Hematopoietic multipotent progenitor cell treated with erythropoietin and hydrocortisone succinate and interleukin-3 and kit ligand, for 6 days (in vitro differentiated cells): ENCODE measurements around the gene NRAS.

Source experiments
- DNase-seq: peaks from one replicate; pipeline ENCODE4 v3.0.0-alpha.2; 2015

Gene NRAS

GRCh38 chr1:114725230-114725629, 8.7 kb upstream of the NRAS start:
- no peak for DNase-seq

GRCh38 chr1:114723915-114724314, 7.3 kb upstream of the NRAS start:
- no peak for DNase-seq

GRCh38 chr1:114723457-114723856, 6.9 kb upstream of the NRAS start:
- no peak for DNase-seq

GRCh38 chr1:114720492-114720891, 3.9 kb upstream of the NRAS start:
- DNase-seq, result no peak

GRCh38 chr1:114719424-114719787, 2.8 kb upstream of the NRAS start:
- DNase-seq, result no peak

GRCh38 chr1:114718661-114719423, 2.3 kb upstream of the NRAS start:
- DNase-seq, result no peak

- no peak for DNase-seq
These were observed 643 bp downstream of the NRAS start for GRCh38 chr1:114715952-114716303.

GRCh38 chr1:114712977-114713376, 3.6 kb downstream of the NRAS start:
- DNase-seq, result no peak

- no peak for DNase-seq
These were observed 6.2 kb downstream of the NRAS start for GRCh38 chr1:114710360-114710759.

GRCh38 chr1:114707604-114708003, 9.0 kb downstream of the NRAS start:
- no peak for DNase-seq

- no peak for DNase-seq
These were observed 13.3 kb downstream of the NRAS start for GRCh38 chr1:114703242-114703641.

GRCh38 chr1:114702737-114703136, 13.8 kb downstream of the NRAS start:
- no peak for DNase-seq

- DNase-seq, result no peak
These were observed 14.6 kb downstream of the NRAS start for GRCh38 chr1:114701931-114702330.

- no peak for DNase-seq
These were observed 16.5 kb downstream of the NRAS start for GRCh38 chr1:114700036-114700600.

GRCh38 chr1:114696810-114697209, 19.8 kb downstream of the NRAS start:
- no peak for DNase-seq

- no peak for DNase-seq
These were observed 21.0 kb downstream of the NRAS start, which contains the start of gene AMPD1 for GRCh38 chr1:114695430-114696058. Gene AMPD1, minus strand, starts transcription at chr1:114695546. Its CDS starts 75 bp downstream, at chr1:114695471.

GRCh38 chr1:114694540-114695310, 21.8 kb downstream of the NRAS start:
- DNase-seq, result no peak

- DNase-seq, result no peak
These were observed 23.6 kb downstream of the NRAS start for GRCh38 chr1:114692947-114693346.

- no peak for DNase-seq
These were observed 25.5 kb downstream of the NRAS start for GRCh38 chr1:114691061-114691460.

GRCh38 chr1:114690148-114690547, 26.4 kb downstream of the NRAS start:
- no peak for DNase-seq

GRCh38 chr1:114688526-114688925, 28.0 kb downstream of the NRAS start:
- no peak for DNase-seq

- DNase-seq, result no peak
These were observed 30.7 kb downstream of the NRAS start for GRCh38 chr1:114685851-114686250.

GRCh38 chr1:114677691-114678090, 38.9 kb downstream of the NRAS start:
- no peak for DNase-seq

- DNase-seq, result no peak
These were observed 40.5 kb downstream of the NRAS start for GRCh38 chr1:114676115-114676514.
